A172 (cell line): Measurements from ENCODE around the gene CGN. TPM values are rescaled to one million over a fixed set of nuclear protein-coding genes. Genes with fewer than 3 reads are reported as not detected.

Experiments
- DNase-seq: peaks from one replicate; pipeline ENCODE4 v3.0.0-alpha.2; 2015; ENCODE audit warnings: low spot score
- total RNA-seq: library from RNA; depleted of rRNA; stranded (reverse); fragments of >200 nt; shearing (Covaris generic); gene quantifications from 2 replicates; pipeline ENCODE4 v1.2.3, GENCODE V29; 2014

The CGN gene
- total RNA-seq, 1 experiment from 2014 or later: 3.2 TPM

DNA sequence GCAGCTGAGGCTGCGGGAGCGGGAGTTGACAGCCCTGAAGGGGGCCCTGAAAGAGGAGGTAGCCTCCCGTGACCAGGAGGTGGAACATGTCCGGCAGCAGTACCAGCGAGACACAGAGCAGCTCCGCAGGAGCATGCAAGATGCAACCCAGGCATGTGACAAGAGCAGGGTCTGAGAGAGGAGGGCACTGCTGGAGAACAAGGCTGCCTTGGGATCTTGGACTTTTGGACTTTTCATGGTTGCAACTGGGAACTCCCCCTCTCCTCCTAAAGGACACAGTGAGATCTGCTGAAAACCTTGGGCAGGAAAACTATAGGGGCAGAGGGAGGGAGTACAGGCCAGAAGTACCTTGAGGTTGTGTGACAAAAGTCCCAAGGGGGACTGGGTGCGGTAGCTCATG lies 13.5 kb downstream of the CGN start:
- no peak for DNase-seq

DNA sequence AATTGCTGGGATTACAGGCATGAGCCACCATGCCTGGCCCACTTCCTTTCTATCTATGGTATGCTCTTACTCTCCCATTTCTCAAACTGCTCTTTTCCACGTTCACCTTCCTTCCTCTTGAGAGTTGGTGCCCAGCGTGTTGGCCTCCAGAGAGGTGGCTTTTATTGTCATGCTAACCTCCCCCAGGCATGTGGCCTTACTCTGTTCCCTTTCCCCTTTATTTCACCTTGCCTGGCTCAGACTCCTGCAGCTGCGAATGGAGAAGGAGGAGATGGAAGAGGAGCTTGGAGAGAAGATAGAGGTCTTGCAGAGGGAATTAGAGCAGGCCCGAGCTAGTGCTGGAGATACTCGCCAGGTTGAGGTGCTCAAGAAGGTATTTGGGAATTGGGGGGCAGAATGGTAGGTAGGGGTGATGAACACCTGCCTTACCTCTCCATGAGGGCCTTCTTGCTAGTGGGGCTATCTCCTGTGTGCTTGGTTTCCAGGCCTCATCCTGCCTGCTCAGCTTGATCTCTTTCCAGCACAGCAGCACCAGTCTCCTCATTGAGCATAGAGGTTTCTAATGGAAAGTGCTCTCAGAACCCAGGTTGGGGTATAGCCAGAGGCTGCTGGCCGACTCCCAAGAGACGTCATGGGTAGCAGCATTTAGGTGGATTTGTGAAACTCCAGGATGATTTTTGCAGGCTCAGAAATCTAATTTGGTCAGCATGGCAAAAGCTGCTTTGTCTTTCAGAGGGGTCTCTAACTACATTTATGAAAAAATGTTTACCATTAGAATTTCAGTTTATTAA lies 15.7 kb downstream of the CGN start:
- DNase-seq: no peak

DNA sequence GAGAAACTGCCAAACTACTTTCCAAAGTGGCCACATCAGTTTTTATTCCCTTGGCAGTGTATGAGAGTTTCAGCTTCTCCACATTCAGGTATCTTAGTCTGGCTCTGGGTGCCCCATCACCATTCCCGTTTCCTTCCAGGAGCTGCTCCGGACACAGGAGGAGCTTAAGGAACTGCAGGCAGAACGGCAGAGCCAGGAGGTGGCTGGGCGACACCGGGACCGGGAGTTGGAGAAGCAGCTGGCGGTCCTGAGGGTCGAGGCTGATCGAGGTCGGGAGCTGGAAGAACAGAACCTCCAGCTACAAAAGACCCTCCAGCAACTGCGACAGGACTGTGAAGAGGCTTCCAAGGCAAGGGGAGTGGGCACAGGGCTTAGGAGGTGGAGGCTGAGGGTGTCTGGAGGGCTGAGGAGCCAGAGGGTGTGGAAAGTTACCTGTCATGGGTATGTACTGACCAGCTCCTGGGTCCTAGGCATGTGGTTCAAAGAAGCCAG lies 18.1 kb downstream of the CGN start:
- no peak for DNase-seq

DNA sequence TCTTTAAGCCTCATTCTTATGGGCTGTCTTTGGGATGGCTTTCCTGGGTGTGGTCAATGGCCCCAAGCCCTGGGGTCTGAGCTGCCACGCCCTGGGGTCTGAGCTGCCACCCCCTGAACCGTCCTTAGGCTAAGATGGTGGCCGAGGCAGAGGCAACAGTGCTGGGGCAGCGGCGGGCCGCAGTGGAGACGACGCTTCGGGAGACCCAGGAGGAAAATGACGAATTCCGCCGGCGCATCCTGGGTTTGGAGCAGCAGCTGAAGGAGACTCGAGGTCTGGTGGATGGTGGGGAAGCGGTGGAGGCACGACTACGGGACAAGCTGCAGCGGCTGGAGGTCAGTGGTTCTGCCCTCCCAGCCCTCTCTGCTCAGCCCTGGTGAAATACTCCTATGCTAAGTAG lies 18.6 kb downstream of the CGN start:
- DNase-seq: no peak

DNA sequence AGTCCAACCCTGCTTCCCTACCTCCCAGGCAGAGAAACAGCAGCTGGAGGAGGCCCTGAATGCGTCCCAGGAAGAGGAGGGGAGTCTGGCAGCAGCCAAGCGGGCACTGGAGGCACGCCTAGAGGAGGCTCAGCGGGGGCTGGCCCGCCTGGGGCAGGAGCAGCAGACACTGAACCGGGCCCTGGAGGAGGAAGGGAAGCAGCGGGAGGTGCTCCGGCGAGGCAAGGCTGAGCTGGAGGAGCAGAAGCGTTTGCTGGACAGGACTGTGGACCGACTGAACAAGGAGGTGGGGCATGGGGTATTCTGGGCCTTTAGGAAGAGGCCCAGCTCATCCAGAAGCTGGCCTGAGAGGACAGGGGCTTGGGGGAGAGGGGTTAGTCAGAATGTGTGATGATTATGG lies 19.3 kb downstream of the CGN start:
- no peak for DNase-seq

DNA sequence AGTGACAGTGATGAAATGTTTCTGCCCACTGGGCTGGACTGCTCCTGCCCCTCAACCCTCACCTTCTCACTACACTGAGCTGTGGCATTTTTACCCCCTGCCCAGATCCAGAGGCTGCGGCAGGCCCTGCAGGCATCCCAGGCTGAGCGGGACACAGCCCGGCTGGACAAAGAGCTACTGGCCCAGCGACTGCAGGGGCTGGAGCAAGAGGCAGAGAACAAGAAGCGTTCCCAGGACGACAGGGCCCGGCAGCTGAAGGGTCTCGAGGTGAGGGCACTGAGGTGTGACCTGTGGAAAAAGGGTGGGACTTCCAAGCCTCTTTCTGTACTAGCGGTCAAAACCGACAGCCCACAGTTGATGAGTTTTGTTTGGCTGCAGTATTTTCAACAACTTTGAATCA lies 22.7 kb downstream of the CGN start:
- no peak for DNase-seq

DNA sequence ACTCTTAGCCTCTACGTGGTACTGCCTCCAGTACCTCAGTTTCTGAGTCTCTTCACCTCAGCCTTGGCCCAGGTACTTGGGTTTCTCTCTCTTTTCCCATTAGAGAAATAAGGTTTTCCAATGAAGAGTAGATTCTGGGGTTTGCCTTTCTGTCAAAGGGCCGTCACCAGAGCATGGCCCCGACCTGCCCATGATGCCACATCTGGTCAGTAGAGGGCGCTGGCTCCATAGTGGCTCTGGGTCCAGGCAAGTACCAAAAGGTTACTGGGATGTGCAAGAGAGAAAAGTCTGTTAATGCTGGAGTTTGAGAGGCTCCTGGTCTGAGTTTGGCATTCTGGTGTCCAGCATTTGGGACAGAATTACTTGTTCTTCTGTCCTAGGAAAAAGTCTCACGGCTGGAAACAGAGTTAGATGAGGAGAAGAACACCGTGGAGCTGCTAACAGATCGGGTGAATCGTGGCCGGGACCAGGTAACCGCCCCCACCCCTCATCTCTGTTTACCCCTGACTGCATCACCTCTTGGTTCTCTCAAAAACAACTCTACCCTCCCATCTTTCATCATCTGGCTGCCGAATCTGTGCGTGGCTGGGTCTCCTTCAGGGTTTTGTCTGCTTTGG lies 23.6 kb downstream of the CGN start:
- DNase-seq: peak; percentile 82

DNA sequence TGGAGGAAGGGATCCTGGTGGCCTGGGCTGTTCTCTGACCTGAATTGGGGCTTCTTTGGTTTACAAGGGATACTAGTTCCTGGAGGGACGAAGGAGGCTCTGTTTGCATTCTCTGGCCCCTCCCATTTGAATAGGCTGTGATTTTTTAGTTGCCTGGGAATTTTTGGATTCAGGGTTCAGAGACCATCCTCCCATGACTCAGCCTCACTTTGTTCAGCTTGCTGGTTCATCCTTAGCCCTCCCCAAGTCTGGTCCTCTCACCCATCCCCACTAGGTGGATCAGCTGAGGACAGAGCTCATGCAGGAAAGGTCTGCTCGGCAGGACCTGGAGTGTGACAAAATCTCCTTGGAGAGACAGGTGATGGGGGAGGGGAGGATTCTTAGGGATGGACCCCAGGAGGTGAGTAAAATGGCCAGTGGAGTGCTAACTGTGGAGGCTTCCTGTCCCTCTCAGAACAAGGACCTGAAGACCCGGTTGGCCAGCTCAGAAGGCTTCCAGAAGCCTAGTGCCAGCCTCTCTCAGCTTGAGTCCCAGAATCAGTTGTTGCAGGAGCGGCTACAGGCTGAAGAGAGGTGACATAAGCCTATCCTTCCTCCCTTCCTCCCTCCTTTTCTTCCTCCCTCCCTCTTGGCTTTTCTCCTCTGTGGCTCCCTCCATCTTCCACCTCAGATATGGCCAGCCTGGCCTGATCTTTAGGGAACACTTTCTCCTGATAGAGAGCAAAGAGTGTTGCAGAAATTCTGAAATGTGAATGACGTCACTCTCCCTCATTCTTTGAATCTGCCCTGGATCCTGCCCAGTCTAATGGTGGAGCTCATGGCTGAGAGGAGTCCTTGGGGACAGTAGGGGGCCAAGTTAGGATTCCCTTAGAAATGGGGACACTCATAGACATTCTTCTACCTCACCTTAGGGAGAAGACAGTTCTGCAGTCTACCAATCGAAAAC lies 24.4 kb downstream of the CGN start:
- peak; percentile 69 for DNase-seq

DNA sequence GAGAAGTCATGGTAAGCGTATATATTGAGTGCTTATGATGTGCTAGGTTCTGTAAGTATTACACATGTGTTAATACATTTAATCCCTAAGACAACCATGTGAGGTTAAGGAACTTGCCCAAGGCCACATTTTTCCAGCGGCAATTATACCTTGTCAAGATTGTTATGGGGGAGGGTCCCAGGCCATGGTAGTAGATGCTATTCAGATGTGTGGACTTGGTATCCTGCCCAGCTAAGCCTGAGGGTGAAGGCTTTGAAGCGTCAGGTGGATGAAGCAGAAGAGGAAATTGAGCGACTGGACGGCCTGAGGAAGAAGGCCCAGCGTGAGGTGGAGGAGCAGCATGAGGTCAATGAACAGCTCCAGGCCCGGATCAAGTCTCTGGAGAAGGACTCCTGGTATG lies 25.3 kb downstream of the CGN start:
- no peak for DNase-seq

DNA sequence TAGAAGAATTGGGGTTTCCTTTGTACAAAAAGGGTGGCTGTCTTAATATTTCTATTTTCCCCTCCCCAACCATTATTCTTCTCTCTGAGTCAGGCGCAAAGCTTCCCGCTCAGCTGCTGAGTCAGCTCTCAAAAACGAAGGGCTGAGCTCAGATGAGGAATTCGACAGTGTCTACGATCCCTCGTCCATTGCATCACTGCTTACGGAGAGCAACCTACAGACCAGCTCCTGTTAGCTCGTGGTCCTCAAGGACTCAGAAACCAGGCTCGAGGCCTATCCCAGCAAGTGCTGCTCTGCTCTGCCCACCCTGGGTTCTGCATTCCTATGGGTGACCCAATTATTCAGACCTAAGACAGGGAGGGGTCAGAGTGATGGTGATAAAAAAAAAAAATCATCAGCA lies 25.9 kb downstream of the CGN start:
- peak; percentile 99 for DNase-seq

DNA sequence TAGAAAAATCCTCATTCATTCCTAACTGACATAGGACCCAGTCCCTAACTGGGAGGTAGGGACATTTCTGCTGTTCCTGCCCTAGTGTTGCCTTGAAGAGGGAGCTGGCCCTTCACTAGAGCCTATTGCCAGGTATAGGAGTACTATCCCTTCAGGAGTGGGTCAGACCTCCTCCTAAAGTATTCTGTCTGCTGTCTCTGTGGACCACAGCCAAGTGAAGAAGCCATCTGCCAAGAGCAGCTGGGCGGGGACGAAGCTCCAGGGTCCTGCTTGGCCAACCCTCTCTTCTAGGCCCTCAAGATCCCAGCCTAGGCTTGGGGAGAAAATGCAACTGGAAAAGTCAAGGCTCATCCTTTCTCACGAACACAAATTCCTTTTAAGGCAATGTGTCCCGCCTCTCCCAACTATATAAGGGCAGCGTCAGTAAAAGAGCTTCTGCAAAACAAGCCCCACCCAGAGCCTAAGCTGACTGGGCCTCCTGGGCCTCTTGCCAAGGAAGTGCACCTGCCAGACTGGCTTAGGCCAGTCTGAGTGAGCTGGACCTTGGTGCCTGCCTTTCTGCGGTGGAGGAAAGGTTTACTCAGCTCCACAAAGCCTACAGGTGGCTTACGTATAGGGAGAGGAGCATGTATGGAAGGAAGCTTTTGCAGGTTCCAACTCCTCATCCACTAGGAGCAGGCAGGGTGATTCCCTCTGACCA lies 28.3 kb downstream of the CGN start:
- peak; percentile 100 for DNase-seq

DNA sequence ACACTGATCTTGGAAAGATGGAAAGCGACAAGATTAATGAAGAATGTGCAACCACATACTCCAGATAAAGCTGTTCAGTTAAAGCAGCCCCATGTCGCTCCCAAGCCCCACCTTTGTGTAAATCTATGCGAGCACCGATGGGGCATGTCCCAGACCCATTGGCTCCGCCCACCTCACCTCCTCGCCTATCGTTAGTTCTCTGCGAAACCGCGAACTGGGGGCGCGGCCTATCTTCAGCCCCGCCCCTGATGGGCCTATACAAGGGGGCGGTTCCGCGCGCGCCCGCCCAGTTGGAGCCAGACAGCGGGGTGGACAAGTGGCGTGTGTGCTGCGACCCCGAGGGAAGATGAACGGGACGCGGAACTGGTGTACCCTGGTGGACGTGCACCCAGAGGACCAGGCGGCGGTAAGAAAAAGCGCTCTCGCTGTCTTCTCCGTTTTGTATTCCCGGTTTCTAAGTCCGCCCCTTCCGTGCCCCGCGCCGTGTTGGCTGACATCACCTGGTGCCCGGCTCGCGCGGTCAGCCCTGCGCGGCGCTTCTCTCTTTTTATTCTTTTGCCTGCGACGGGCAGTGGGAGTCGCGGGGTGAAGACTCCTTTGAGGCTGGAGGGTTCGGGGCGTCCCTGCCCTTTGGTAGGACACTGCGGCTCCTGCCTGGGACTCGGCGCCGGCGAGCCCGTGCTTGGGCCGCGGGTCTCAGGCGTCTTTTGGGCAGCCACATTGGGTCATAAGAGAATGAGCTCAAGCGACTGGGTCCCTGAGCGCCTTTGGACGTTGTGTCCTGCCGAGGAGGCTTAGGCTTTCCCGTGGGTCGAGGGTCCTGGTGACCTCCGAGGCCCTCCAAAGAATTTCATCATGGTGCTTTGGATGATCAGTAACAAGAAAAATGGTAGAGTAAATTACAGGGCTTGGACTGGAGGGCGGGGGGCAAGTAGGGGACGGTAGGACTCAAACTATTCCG lies 29.1 kb downstream of the CGN start, which contains the start of gene TUFT1:
TSS of gene TUFT1 (plus strand) at position 289 of the 961 bp plus-strand sequence. CDS start at position 347, 58 bp downstream.
- peak; percentile 99 for DNase-seq

DNA sequence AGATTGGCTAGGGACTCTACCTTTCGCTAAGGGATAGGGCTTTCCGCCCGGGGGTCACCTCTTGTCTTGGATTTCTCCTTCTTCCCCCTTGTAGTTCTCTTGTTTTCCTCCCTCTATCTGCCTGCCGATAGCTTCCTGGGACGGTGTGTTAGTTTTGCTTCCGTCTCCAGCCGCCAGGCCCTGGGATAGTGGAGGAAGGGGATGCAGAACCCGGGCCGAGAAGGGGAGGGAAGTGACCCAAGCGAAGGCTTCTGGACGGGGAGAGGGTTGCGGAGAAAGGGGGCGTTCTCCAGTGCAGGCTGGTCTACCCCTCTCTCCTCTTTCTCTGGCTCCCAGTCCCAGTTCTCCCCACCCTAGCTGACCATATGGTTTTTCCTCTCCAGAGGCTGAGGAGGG lies 29.8 kb downstream of the CGN start:
- DNase-seq: no peak

DNA sequence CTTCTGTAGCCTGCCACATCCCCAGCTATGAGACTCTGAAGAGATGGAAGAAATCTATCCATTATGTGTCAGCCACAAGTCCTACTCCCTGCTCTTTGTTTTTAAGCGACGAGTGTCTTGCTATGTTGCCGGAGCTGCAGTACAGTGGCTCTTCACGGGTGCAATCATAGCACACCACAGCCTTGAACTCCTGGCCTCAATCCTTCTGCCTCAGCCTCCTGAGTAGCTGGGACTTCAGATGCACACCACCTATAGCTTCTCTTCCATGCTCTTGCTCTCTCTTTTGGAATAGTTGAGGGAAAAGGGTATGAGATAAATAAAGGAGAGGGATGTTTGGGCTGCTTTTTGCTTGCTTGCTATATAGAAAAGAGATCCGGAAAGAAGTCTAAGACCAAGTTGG lies 30.6 kb downstream of the CGN start:
- DNase-seq: no peak

DNA sequence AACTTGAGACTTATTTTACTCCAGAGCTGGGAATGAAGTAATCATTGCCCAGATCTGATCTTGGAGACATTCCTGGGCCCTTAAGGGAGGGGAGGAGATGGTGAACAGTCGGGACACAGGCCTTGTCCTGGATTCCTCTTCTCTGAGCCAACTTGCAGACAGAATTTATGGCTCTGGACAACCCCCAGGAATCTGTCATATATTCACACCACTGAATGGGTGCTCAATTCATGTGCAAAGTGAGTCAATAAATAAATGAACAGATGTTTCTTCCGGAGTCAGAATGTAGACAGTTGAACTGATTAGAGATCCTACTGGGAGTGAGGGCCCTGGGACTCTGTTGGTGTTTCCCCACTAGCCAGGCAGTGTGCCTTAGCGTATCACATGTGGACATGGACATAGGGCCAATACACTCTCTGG lies 31.5 kb downstream of the CGN start:
- peak; percentile 99 for DNase-seq

DNA sequence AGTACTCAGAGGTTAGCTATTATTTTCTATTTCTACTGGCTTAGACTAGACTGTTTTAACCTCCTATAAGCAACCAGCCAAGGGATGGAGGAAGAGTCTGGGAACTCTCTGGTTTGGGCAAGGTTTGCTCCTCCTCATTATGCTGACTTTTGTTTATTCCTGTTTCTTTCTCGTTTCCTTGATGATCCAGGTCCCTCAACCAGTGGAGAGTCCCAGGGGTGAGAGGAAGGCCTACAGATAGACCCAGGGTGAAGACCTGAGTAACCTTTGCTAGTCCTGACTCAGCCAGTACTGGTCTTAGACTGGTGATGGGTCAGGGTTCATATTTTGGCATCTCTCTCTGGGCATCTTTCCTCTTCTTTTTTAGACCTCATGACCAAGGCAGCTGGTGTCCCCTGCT lies 34.4 kb downstream of the CGN start:
- peak; percentile 55 for DNase-seq

DNA sequence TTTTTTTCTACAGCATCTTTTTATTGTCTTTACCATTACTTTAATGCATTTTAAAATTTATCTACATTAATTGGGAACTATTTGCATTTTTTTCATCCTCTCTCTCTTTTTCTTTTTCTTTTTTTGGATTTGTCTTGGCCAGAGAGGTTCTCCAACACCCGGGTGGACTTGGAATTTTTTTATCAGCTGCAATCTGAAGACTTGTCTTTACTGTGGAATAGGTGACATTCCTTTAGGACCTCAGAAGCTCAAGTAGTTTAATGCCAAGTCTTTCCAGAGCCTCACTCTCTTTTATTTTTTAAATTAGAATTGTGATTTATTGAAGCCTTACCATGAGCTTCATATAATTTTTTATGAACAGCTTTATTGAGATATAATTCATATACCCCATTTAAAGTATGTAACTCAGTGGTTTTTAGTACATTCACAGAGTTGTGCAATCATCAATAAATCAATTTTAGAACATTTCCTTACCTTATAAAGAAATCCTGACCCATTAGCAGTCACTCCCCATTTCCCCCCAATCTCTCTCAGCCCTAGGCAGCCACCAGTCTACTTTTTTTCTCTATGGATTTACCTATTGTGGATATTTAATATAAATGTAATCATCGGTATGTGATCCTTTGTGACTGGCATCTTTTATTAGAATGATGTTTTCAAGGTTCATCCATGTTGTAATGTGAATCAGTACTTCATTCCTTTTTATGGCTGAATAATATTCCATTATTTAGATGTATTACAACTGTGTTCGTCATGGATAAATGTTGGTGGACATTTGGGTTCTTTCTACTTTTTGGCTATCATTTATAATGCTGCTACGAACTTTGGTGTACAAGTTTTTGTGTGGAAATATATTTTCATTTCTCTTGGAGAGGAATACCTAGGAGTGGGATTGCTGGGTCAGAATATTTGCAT lies 35.1 kb downstream of the CGN start:
- no peak for DNase-seq

DNA sequence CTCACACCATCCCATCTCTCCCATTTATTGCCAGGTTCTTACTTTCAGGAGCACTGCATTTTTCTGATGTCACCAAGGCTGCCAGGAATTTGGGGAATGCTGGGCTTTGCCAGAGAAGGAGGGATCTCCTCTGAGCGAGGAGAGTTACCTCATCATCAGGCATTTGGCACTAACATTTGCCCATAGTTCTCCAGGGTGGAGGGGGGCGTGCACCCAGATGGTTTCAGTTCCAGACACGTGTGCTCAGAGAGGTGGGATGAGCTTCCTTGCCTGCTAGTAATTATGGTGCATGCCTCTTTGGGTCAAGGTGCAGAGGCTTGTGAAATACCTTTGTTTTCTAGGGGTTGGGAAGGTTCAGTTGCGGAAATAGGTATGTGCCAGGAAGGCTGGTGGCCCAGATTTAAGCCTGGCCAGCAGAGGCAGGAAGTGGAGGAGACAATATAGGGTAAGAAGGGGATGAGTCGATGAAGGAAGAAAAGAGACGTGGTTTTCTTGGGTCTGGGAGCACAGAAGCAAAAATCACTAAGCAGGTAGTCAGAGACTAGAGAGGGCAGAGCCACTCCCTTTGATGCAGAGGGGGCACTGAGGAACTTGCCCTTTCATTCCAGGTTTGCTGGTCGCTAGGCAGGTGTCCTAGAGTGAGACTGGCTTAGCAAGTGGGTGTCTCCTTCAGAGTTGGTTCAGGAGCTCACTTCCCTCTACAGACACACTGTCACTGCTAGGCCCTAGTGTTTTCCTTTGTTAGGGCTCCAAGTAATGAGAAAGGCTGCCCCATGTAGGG lies 36.1 kb downstream of the CGN start:
- peak; percentile 100 for DNase-seq

DNA sequence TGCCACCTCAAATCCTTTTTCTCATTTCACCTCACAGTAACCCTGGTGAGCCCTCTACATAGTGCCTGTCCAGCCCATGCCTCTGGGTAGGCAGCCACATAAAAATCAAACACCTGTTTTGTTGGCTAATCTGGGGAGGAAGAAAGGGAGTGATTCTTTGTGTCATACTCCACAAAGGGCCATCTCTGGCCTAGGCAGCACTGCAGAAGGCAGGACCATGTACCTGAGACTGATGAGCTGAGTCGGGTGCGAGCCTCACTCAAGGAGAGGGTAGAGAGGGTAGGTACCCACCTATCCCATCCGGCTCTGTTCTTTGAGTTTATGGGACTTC lies 36.7 kb downstream of the CGN start:
- no peak for DNase-seq
